OCI-LY3 (cell line): ENCODE results near the gene ZNF710.

Source experiments
- CTCF ChIP-seq: fragments of 200-600, 300-600 bp; sonication (generic); IDR thresholded peaks from 2 replicates; pipeline ENCODE4 v1.5.1; 2014; ENCODE audit warnings: antibody characterized with exemption, low read length, low read depth
- EZH2phosphoT487 ChIP-seq: fragments of 200-600 bp; shearing (Covaris generic); IDR thresholded peaks from 2 replicates; pipeline ENCODE4 v1.6.1; 2018; ENCODE audit warnings: antibody characterized with exemption, mixed run types, low read depth

DNA sequence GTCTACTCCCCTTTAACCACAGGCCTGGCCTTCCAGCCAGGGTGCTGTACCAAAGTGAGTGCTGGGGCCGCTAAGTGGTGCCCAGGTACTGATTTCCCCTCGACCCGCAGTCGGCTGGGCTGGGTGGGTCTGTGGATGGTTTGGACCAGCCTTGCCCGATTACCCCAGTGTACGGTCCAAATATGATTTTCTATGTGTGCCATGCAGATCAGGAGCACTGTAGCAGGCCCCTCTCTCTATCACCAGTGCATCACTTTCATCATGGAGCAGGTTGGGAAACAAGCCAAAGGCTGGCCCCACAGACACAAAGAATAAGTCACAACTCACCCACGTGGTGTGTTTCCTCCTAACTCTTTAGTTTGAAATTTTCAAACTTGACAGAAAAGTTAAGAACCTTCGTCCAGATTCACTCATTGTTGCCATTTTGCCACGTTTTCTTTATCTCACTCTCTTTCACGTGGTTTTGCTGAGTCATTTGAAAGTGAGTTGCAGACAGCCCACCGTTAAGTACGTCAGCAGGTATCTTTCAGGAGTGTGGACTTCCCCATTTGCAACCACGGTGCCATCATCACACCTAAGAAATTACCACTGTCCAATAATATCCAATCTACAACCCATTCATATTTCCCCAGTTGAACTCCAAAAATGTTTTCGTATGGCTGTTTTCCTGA is 37.0 kb downstream of the ZNF710 start:
- TF ChIP-seq CTCF: no peak
- TF ChIP-seq EZH2phosphoT487: no peak
